ENCODE data around the gene KLHDC7B.

Gene KLHDC7B

GRCh38 chr22:50581031-50581949 is 35.6 kb downstream of the KLHDC7B start:
- DNase-seq (ENCODE audit: low read depth): no peak
- peak overlapping the region; percentile 78 for H3K4me3 ChIP-seq (replicated peaks; ENCODE audit: low read depth, low read length)
- TF ChIP-seq, protein P1, sequence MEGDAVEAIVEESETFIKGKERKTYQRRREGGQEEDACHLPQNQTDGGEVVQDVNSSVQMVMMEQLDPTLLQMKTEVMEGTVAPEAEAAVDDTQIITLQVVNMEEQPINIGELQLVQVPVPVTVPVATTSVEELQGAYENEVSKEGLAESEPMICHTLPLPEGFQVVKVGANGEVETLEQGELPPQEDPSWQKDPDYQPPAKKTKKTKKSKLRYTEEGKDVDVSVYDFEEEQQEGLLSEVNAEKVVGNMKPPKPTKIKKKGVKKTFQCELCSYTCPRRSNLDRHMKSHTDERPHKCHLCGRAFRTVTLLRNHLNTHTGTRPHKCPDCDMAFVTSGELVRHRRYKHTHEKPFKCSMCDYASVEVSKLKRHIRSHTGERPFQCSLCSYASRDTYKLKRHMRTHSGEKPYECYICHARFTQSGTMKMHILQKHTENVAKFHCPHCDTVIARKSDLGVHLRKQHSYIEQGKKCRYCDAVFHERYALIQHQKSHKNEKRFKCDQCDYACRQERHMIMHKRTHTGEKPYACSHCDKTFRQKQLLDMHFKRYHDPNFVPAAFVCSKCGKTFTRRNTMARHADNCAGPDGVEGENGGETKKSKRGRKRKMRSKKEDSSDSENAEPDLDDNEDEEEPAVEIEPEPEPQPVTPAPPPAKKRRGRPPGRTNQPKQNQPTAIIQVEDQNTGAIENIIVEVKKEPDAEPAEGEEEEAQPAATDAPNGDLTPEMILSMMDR (IDR thresholded peaks at IDR 0.05; ENCODE audit: low read length, missing control alignments): no peak

- DNase-seq (ENCODE audit: low read depth): peak; percentile 17
- TF ChIP-seq, protein P1 (IDR thresholded peaks at IDR 0.05; ENCODE audit: low read length, missing control alignments): no peak
Observed at GRCh38 chr22:50581950-50582492, 36.3 kb downstream of the KLHDC7B start.

GRCh38 chr22:50582493-50583293 is 37.0 kb downstream of the KLHDC7B start, which contains the start of gene CHKB:
CHKB (minus strand) TSS chr22:50582849; CDS start chr22:50582781, 68 bp downstream.
- peak; percentile 97 for DNase-seq (ENCODE audit: low read depth)
- TF ChIP-seq, protein P1 (IDR thresholded peaks at IDR 0.05; ENCODE audit: low read length, missing control alignments): no peak
- peak within 1 kb of the TSS; percentile 78 for H3K4me3 ChIP-seq (replicated peaks; ENCODE audit: low read depth, low read length)

More at GRCh38 chr22:50581950-50582492, 36.3 kb downstream of the KLHDC7B start:
- peak overlapping the region; percentile 78 for H3K4me3 ChIP-seq (replicated peaks; ENCODE audit: low read depth, low read length)

DNA sequence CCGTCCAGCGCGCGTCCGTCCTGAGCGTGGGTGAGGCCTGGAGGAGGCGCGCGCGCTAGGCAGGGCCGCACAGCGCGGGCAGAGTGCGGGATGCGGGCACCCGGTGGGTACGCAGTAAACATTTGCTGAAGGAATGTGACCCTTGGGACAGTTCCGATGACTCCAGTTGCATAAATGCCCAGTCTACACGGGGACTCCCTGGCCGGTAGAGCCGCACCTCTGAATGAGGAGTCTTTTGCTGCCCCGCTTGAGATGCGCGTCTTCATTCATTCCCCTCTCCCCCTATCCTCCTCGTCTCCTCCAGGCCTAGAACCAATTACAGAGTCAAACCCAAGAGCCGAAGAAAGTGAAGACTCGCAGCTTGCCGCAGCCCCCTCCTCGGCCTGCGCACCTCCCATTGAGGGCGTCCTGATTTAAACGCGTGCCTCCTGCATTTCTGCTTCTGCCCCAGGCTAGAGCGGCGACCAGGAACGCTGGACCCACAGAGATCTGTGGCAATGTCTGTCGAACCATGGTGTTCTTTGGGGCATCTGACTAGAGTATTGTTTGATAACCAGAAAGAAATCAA is 37.7 kb downstream of the KLHDC7B start:
- no peak for DNase-seq (ENCODE audit: low read depth)
- TF ChIP-seq, protein P1 (IDR thresholded peaks at IDR 0.05; ENCODE audit: low read length, missing control alignments): no peak

GRCh38 chr22:50584106-50585096 is 38.7 kb downstream of the KLHDC7B start:
- TF ChIP-seq, protein P1 (IDR thresholded peaks at IDR 0.05; ENCODE audit: low read length, missing control alignments): no peak
- no peak for DNase-seq (ENCODE audit: low read depth)
- H3K4me3 ChIP-seq (replicated peaks; ENCODE audit: low read depth, low read length): no peak overlapping the region

More for the DNA sequence above, 37.7 kb downstream of the KLHDC7B start:
- peak overlapping the region; percentile 73 for H3K4me3 ChIP-seq (replicated peaks; ENCODE audit: low read depth, low read length)
